ENCODE measurements around the gene SPEM2. TPM values are rescaled to one million over a fixed set of nuclear protein-coding genes. Genes with fewer than 3 reads are reported as not detected.

The SPEM2 gene
- total RNA-seq, 1 experiment from 2014 or later = not detected

DNA sequence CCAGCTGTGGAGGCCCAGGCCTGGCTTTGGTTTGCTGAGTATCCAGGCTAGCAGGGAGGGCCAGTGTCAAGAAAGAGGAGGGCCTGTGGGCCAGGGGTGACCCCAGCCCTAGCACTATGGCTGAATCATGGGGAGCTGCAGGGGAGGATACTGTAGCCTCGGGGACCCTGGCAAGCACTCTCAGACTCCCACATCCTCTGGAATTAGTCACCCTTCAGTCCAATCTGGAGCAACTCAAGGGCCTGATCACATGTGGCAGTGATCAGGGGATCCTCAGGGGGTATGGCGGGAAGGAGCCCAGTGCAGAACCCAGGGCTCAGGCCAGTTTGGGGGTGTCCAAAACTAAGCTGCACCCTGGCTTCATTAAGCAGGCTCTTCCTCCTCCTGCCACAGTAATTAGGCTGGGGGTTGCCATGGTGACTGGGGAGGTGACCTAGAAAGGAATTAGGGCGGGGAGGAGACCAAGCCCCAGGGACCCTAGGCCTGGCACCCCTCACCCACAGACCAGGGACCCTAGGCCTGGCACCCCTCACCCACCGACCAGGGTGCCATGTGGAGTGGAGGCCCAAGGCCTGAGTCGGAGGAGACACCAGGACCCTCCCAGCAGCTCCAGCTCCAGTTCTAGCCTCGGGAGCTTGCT, 11.9 kb upstream of the SPEM2 start:
- H3K9me2 ChIP-seq (ENCODE audit: insufficient read depth) = no peaks in the 10 kb centered on the region
- H3K27me3 ChIP-seq (ENCODE audit: insufficient read depth, low read length) = no peaks in the 10 kb centered on the region
- ChIA-PET POLR2A (interaction anchor here (1.3 kb wide), 2 partner anchors 9 to 23 kb away, joined by 3 to 4 read pairs; partner anchors contain the start of gene TMEM256), RAD21 (ENCODE audit: low non-redundant PET in 1 of 2, low total read pairs in 2 of 2, uncharacterized antibody in 2 of 2, unreplicated experiment in 2 of 2) (no interaction called here), CTCF (no interaction called here)
- DNase-seq (ENCODE audit: low read depth, low spot score) (no peak), ATAC-seq (no peak)
- peaks cover 3 to 6% of the 10 kb centered on the region in 2 experiments; a peak in 2 of 4 replicates for H3K36me3 ChIP-seq (ENCODE audit: control insufficient read depth in 1 of 2, insufficient read depth in 2 of 2, low read length in 2 of 2)
- H2AFZ ChIP-seq (ENCODE audit: low read depth, low read length, poor library complexity, severe bottlenecking) = no peak overlapping the region
- H3K4me3 ChIP-seq (replicated peaks in 1 of 2; ENCODE audit: low read depth in 1 of 2, low read length in 2 of 2) = no peak overlapping the region
- TF ChIP-seq TCF7L2 (IDR thresholded peaks at IDR 0.05; ENCODE audit: borderline replicate concordance, extremely low read depth, insufficient read depth, insufficient read length) (no peak), CEBPB (IDR thresholded peaks at IDR 0.05; ENCODE audit: low read depth) (no peak), ZFX (IDR thresholded peaks at IDR 0.05) (no peak), RAD21 (IDR thresholded peaks at IDR 0.05; ENCODE audit: low read depth) (no peak), CBX3 (IDR thresholded peaks at IDR 0.05; ENCODE audit: low read depth) (no peak), POLR2A (IDR thresholded peaks at IDR 0.05; ENCODE audit: borderline replicate concordance, extremely low read depth, insufficient read depth, insufficient read length) (no peak), EZH2 (IDR thresholded peaks at IDR 0.05) (no peak), MAX (IDR thresholded peaks at IDR 0.05) (no peak)
- H3K79me2 ChIP-seq (ENCODE audit: insufficient read depth, low read length) = no peaks in the 10 kb centered on the region
- H4K20me1 ChIP-seq (ENCODE audit: insufficient read depth) = no peaks in the 10 kb centered on the region
- BruUV-seq (replicated peaks) = no TSS peak
- H3K4me2 ChIP-seq (ENCODE audit: low read length) = no peak overlapping the region
- peaks cover 0 to 3% of the 10 kb centered on the region in 2 experiments; a peak in 1 of 4 replicates for H3K4me1 ChIP-seq (ENCODE audit: control insufficient read depth in 1 of 2, insufficient read depth in 2 of 2, low read length in 2 of 2)
- no peak overlapping the region; the same call in 1 of the 2 replicates for H3K27ac ChIP-seq (ENCODE audit: low read depth, low read length)
- intact Hi-C loops (cut with micrococcal nuclease) = no loop called here
- H3K9me3 ChIP-seq (ENCODE audit: control insufficient read depth in 1 of 2, insufficient read depth in 1 of 2, low read depth in 1 of 2, low read length in 2 of 2) = no peaks in the 10 kb centered on the region
- H3K9ac ChIP-seq (ENCODE audit: low read length) = no peak overlapping the region

DNA sequence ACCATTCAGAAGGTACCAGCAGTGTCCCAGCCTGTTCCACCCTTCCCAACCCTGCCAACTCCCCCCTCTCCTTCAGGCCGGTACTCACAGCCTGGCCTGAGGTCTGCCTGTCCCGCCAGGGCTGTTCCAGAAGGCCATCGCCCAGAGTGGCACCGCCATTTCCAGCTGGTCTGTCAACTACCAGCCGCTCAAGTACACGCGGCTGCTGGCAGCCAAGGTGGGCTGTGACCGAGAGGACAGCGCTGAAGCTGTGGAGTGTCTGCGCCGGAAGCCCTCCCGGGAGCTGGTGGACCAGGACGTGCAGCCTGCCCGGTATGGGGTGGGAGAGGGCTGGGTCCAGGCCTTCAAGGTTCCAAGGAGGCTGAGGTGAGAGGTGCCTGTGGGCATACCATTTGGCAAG, 10.6 kb upstream of the SPEM2 start:
- CTCF ChIA-PET = no interaction called here
- Histone ChIP-seq H3K36me3 (ENCODE audit: control insufficient read depth in 1 of 2, insufficient read depth in 2 of 2, low read length in 2 of 2) (peaks cover 3 to 4% of the 10 kb centered on the region in 2 experiments; a peak in 1 of 4 replicates), H3K9me2 (ENCODE audit: insufficient read depth) (no peaks in the 10 kb centered on the region), H3K9ac (ENCODE audit: low read length) (no peak overlapping the region), H3K4me3 (replicated peaks in 1 of 2; ENCODE audit: low read depth in 1 of 2, low read length in 2 of 2) (no peak overlapping the region), H3K9me3 (ENCODE audit: control insufficient read depth in 1 of 2, insufficient read depth in 1 of 2, low read depth in 1 of 2, low read length in 2 of 2) (no peaks in the 10 kb centered on the region), H3K79me2 (ENCODE audit: insufficient read depth, low read length) (no peaks in the 10 kb centered on the region), H3K27me3 (ENCODE audit: insufficient read depth, low read length) (no peaks in the 10 kb centered on the region), H3K4me2 (ENCODE audit: low read length) (no peak overlapping the region), H4K20me1 (ENCODE audit: insufficient read depth) (no peaks in the 10 kb centered on the region), H2AFZ (ENCODE audit: low read depth, low read length, poor library complexity, severe bottlenecking) (no peak overlapping the region), H3K4me1 (ENCODE audit: control insufficient read depth in 1 of 2, insufficient read depth in 2 of 2, low read length in 2 of 2) (peaks cover 0 to 3% of the 10 kb centered on the region in 2 experiments; a peak in 1 of 4 replicates), H3K27ac (ENCODE audit: low read depth, low read length) (no peak overlapping the region)
- POLR2A ChIA-PET = no interaction called here
- DNase-seq (ENCODE audit: low read depth, low spot score) (no peak), ATAC-seq (no peak)
- BruUV-seq (replicated peaks) = no TSS peak
- RAD21 ChIA-PET (ENCODE audit: low non-redundant PET in 1 of 2, low total read pairs in 2 of 2, uncharacterized antibody in 2 of 2, unreplicated experiment in 2 of 2) = no interaction called here
- intact Hi-C loops (cut with micrococcal nuclease) = no loop called here
- no peak for TF ChIP-seq CTCF (IDR thresholded peaks at IDR 0.05 in 2 of 3, conservative IDR thresholded peaks at IDR 0.05 in 1 of 3; ENCODE audit: borderline replicate concordance in 1 of 3, insufficient read depth in 1 of 3, low read depth in 2 of 3, low read length in 2 of 3)
- no peak for TF ChIP-seq TCF7L2 (IDR thresholded peaks at IDR 0.05; ENCODE audit: borderline replicate concordance, extremely low read depth, insufficient read depth, insufficient read length)
- no peak for TF ChIP-seq CBX3 (IDR thresholded peaks at IDR 0.05; ENCODE audit: low read depth)
- TF ChIP-seq, protein P1, sequence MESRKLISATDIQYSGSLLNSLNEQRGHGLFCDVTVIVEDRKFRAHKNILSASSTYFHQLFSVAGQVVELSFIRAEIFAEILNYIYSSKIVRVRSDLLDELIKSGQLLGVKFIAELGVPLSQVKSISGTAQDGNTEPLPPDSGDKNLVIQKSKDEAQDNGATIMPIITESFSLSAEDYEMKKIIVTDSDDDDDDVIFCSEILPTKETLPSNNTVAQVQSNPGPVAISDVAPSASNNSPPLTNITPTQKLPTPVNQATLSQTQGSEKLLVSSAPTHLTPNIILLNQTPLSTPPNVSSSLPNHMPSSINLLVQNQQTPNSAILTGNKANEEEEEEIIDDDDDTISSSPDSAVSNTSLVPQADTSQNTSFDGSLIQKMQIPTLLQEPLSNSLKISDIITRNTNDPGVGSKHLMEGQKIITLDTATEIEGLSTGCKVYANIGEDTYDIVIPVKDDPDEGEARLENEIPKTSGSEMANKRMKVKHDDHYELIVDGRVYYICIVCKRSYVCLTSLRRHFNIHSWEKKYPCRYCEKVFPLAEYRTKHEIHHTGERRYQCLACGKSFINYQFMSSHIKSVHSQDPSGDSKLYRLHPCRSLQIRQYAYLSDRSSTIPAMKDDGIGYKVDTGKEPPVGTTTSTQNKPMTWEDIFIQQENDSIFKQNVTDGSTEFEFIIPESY (IDR thresholded peaks at IDR 0.05; ENCODE audit: extremely low read depth, insufficient replicate concordance, low read length) = no peak
- no peak for TF ChIP-seq EZH2 (IDR thresholded peaks at IDR 0.05)
- no peak for TF ChIP-seq MAX (IDR thresholded peaks at IDR 0.05)

Data from HCT116 (cell line).